NCI-H146 treated with DMSO at 0.1 percent for 48 hours (cell line): ENCODE results near the gene SYCE3.

Experiments
- DNase-seq: peaks from one replicate; lab custom pipeline; 2025; ENCODE audit not compliant: unreplicated experiment; lab: John Stamatoyannopoulos, UW

The SYCE3 gene

GRCh38 chr22:50576806-50577696 is 14.3 kb upstream of the SYCE3 start:
- no peak for DNase-seq

GRCh38 chr22:50576070-50576469 is 13.4 kb upstream of the SYCE3 start:
- no peak for DNase-seq

GRCh38 chr22:50575426-50575941 is 12.8 kb upstream of the SYCE3 start:
- no peak for DNase-seq

GRCh38 chr22:50574383-50574755 is 11.7 kb upstream of the SYCE3 start:
- DNase-seq: no peak

GRCh38 chr22:50573491-50574382 is 11.0 kb upstream of the SYCE3 start:
- DNase-seq: no peak

GRCh38 chr22:50572965-50573364 is 10.2 kb upstream of the SYCE3 start:
- DNase-seq: no peak

GRCh38 chr22:50571264-50572175 is 8.8 kb upstream of the SYCE3 start:
- DNase-seq: no peak

GRCh38 chr22:50570861-50571260 is 8.1 kb upstream of the SYCE3 start:
- no peak for DNase-seq

GRCh38 chr22:50569896-50570535 is 7.3 kb upstream of the SYCE3 start:
- no peak for DNase-seq

GRCh38 chr22:50569041-50569459 is 6.3 kb upstream of the SYCE3 start:
- DNase-seq: no peak

GRCh38 chr22:50568626-50569025 is 5.9 kb upstream of the SYCE3 start:
- no peak for DNase-seq

- no peak for DNase-seq
Measured at GRCh38 chr22:50567721-50568252, 5.1 kb upstream of the SYCE3 start.

- no peak for DNase-seq
Measured at GRCh38 chr22:50564289-50564688, 1.6 kb upstream of the SYCE3 start.

GRCh38 chr22:50563413-50564160 is 868 bp upstream of the SYCE3 start:
- no peak for DNase-seq

GRCh38 chr22:50561401-50562358 is 1.0 kb downstream of the SYCE3 start:
- DNase-seq: no peak

GRCh38 chr22:50560034-50560433 is 2.7 kb downstream of the SYCE3 start:
- DNase-seq: no peak

- no peak for DNase-seq
Measured at GRCh38 chr22:50556703-50557102, 6.0 kb downstream of the SYCE3 start.

GRCh38 chr22:50553310-50553709 is 9.4 kb downstream of the SYCE3 start:
- no peak for DNase-seq
